OCI-LY1 (cell line): ENCODE data around the gene MYO5C.

Source experiments
- EZH2 ChIP-seq: fragments of 200-600 bp; sonication (generic), shearing (Covaris generic); IDR thresholded peaks from 2 replicates; pipeline ENCODE4 v1.8.0; 2017; ENCODE audit warnings: borderline replicate concordance, mixed run types, mild to moderate bottlenecking, antibody characterized with exemption, low read length, moderate library complexity, mixed read lengths
- TF ChIP-seq, protein P1 (sequence below): fragments of 200-600 bp; sonication (generic), shearing (Covaris generic); IDR thresholded peaks from 2 replicates; pipeline ENCODE4 v1.5.1; 2017; ENCODE audit warnings: mild to moderate bottlenecking, antibody characterized with exemption, low read length, moderate library complexity, mixed read lengths

DNA sequence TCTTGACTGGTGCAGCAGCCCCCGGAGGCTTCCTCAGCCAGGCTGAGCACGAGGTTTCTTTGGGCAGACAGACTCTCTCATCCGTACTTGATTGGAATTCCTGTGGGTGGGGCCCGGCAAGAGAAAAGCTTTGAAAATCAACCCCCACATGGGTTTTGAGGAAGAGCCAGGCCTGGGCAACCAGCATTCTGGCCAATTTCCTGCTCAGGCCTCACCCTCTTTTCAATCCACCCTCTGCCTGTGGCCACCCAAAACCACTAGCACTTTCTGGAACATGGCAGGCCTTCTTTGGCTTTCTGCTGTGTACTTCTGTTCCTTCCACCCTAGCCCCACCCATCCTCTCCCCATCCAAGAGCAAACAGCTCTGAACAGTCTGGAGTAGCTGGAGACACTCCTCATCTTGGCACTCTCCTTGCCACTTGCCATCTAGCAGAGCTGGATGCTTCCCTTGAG, 5.9 kb downstream of the MYO5C start:
- TF ChIP-seq, protein P1, sequence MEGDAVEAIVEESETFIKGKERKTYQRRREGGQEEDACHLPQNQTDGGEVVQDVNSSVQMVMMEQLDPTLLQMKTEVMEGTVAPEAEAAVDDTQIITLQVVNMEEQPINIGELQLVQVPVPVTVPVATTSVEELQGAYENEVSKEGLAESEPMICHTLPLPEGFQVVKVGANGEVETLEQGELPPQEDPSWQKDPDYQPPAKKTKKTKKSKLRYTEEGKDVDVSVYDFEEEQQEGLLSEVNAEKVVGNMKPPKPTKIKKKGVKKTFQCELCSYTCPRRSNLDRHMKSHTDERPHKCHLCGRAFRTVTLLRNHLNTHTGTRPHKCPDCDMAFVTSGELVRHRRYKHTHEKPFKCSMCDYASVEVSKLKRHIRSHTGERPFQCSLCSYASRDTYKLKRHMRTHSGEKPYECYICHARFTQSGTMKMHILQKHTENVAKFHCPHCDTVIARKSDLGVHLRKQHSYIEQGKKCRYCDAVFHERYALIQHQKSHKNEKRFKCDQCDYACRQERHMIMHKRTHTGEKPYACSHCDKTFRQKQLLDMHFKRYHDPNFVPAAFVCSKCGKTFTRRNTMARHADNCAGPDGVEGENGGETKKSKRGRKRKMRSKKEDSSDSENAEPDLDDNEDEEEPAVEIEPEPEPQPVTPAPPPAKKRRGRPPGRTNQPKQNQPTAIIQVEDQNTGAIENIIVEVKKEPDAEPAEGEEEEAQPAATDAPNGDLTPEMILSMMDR = no peak
- no peak for TF ChIP-seq EZH2
